ENCODE results near the gene STX8. TPM values are rescaled to one million over a fixed set of nuclear protein-coding genes. Genes with fewer than 3 reads are reported as not detected.
A peak's percentile ranks its signal among the peaks of the same experiment; 100 is the strongest.

Gene STX8
- total RNA-seq, 1 donor from 2014 or later: 58.4 TPM

GRCh38 chr17:9242983-9243382 lies 332.6 kb downstream of the STX8 start:
- FAIRE-seq (peak; percentile 50), DNase-seq (ENCODE audit: low read depth) (no peak)
- no peak for TF ChIP-seq CTCF (IDR thresholded peaks at IDR 0.05; ENCODE audit: insufficient read depth, low read length, severe bottlenecking)
- Histone ChIP-seq H3K36me3 (ENCODE audit: control insufficient read depth, insufficient read depth, low read length) (no peaks in the 10 kb centered on the region), H3K27me3 (ENCODE audit: control insufficient read depth, insufficient read depth, low read length) (peaks cover 2% of the 10 kb centered on the region), H3K4me3 (ENCODE audit: low read depth, low read length) (no peak overlapping the region)

- no peak for FAIRE-seq
- H3K4me3 ChIP-seq (ENCODE audit: low read depth, low read length): no peak overlapping the region
- peaks cover 2% of the 10 kb centered on the region for H3K27me3 ChIP-seq (ENCODE audit: control insufficient read depth, insufficient read depth, low read length)
- no peak for TF ChIP-seq CTCF (IDR thresholded peaks at IDR 0.05; ENCODE audit: insufficient read depth, low read length, severe bottlenecking)
- DNase-seq (ENCODE audit: low read depth): no peak
- H3K36me3 ChIP-seq (ENCODE audit: control insufficient read depth, insufficient read depth, low read length): no peaks in the 10 kb centered on the region
Observed at GRCh38 chr17:9242497-9242881, 333.1 kb downstream of the STX8 start.

- DNase-seq (ENCODE audit: low read depth) (no peak), FAIRE-seq (peak; percentile 47)
- H3K27me3 ChIP-seq (ENCODE audit: control insufficient read depth, insufficient read depth, low read length): peaks cover 2% of the 10 kb centered on the region
- no peaks in the 10 kb centered on the region for H3K36me3 ChIP-seq (ENCODE audit: control insufficient read depth, insufficient read depth, low read length)
- no peak overlapping the region for H3K4me3 ChIP-seq (ENCODE audit: low read depth, low read length)
- no peak for TF ChIP-seq CTCF (IDR thresholded peaks at IDR 0.05; ENCODE audit: insufficient read depth, low read length, severe bottlenecking)
Observed at GRCh38 chr17:9241774-9242496, 333.7 kb downstream of the STX8 start.

GRCh38 chr17:9241371-9241712 lies 334.3 kb downstream of the STX8 start:
- no peak for TF ChIP-seq CTCF (IDR thresholded peaks at IDR 0.05; ENCODE audit: insufficient read depth, low read length, severe bottlenecking)
- no peaks in the 10 kb centered on the region for H3K36me3 ChIP-seq (ENCODE audit: control insufficient read depth, insufficient read depth, low read length)
- H3K27me3 ChIP-seq (ENCODE audit: control insufficient read depth, insufficient read depth, low read length): peaks cover 2% of the 10 kb centered on the region
- no peak overlapping the region for H3K4me3 ChIP-seq (ENCODE audit: low read depth, low read length)
- FAIRE-seq (no peak), DNase-seq (ENCODE audit: low read depth) (no peak)

GRCh38 chr17:9240659-9241370 lies 334.8 kb downstream of the STX8 start:
- Histone ChIP-seq H3K4me3 (ENCODE audit: low read depth, low read length) (peak overlapping the region; percentile 38), H3K36me3 (ENCODE audit: control insufficient read depth, insufficient read depth, low read length) (no peaks in the 10 kb centered on the region), H3K27me3 (ENCODE audit: control insufficient read depth, insufficient read depth, low read length) (peaks cover 2% of the 10 kb centered on the region)
- no peak for FAIRE-seq
- TF ChIP-seq CTCF (IDR thresholded peaks at IDR 0.05; ENCODE audit: insufficient read depth, low read length, severe bottlenecking): no peak
- no peak for DNase-seq (ENCODE audit: low read depth)

Data from bronchial epithelial cell (primary cell).